SKM-1 (cell line): ENCODE data around the gene ARMC6.

ENCODE experiments used
- DNase-seq: peaks from one replicate; lab custom pipeline; 2025; ENCODE audit not compliant: unreplicated experiment; lab: John Stamatoyannopoulos, UW

ARMC6 gene

DNA sequence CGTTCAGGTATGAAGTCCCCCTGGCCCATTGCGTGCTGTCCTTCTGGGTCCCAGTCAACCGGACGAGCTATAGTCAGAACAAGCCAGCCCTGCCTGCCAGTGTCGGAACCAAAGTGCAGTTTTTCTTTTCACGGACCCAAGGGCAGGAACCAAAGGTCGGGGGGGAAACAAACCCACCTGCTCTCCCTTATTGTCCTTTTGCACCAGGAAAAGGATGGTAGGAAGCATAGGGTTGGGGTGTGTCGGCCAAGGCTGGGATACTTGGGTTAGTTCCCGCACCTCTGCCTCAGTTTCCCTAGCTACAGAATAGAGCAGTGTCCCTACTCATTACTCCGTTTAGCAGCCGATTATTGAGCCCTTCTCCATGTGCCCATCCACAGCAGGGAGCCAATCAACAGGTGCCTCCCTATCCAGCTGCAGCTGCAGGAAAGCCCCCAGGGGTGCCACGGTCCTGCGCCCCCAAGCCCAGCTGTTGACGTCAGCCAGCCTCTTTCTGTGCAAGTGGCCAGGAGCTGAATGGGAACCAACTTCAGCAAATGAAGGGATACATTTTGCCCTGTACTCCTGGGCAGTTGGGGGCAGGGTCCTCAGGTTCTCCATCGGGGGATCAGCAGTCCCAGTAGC is 21.0 kb downstream of the ARMC6 start:
- no peak for DNase-seq

DNA sequence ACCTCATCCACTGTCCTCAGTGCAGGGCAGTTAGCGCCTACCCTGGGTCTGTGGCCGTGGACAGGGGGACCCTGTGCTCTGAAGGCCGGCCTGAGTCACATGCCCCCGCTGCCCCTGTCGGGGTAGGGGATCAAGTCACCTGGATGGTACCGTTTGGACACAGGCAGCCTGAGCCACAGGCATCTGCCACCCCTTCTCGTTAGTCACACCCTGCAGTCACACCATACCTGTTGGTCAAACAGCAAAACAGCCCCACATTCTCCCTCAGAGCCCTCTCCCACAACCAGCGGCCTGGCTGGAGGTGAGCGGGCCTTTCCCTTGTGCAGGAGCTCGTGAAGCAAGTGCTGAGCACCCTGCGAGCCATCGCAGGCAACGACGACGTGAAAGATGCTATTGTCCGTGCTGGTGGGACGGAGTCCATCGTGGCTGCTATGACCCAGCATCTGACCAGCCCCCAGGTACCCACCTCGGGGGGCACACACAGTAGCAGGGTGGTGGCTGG is 21.6 kb downstream of the ARMC6 start:
- DNase-seq: no peak

DNA sequence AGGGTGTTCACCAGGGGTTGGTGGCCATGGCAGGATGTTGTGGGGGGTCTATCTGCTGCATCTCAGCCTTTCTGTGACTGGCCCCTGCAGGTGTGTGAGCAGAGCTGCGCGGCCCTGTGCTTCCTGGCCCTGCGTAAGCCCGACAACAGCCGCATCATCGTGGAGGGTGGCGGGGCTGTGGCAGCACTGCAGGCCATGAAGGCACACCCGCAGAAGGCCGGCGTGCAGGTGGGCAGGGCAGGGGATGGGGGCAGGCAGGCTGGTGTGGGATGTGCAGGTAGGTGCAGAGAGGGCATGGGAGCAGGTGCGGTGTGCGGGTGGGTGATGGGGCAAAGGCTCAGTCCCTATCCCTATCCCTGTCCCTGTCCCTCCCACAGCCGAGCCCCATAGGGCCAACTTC is 22.3 kb downstream of the ARMC6 start:
- DNase-seq: no peak

DNA sequence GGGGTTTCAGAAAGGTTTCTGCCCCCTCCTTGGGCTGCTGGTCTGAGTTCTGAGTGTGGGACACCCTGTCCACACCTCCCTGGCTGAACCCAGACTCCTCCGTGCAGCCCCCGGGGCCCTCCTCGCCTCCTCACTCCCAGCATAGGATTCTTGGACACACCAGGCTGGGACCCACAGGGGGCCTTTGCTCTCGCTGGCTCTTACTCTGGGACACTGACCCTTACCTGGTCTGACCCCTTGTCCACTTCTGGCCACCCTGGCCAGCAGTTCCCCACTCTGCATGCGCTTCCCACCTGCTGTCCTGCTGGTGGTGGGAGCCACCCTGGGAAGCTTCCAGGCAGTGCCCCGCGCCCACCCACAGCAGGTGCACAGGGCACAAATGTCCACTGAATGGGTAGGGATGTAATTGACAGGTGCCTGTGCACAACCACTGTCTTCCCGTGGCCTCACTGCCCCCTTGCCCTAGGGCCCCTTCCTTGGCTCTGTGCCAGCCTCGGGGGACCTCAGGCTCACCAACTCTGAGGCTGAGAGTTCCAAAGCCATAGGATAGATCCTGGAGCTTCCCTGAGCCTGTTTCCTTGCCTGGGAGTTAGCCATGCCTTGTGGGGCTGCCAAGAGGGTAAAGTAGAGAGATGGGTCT is 23.4 kb downstream of the ARMC6 start:
- no peak for DNase-seq

DNA sequence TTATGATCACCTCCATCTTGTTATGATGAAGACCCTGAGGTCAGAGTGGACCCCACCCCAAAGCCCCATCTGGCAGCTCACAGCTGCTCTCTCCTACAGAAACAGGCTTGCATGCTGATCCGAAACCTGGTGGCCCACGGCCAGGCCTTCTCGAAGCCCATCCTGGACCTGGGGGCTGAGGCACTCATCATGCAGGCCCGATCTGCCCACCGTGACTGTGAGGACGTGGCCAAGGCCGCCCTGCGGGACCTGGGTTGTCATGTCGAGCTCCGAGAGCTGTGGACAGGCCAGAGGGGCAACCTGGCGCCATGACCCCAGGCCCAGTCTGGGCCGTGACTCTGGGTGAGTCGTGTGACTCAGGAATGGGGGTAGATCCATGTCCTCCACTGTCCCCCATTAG is 23.9 kb downstream of the ARMC6 start:
- DNase-seq: no peak

DNA sequence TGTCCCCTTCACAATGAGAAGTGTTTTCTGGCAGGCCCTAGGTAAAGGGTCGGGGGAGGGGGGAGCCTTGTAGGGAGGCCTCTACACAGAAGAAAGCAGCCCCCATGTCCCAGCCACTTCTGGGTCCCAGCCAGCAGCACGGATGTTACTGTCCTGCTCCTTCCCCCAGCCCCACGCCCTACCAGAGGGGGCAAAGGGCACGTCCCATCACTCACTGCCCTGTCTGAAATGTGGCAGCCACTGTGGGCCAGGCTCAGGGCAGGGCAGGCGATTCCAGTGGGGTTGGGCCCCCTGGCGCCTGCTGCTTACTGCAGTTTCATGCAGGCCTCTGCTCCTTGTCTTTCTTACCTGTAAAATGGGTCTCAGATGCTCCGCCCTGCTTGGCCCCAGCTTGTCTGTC is 24.3 kb downstream of the ARMC6 start:
- DNase-seq: no peak

DNA sequence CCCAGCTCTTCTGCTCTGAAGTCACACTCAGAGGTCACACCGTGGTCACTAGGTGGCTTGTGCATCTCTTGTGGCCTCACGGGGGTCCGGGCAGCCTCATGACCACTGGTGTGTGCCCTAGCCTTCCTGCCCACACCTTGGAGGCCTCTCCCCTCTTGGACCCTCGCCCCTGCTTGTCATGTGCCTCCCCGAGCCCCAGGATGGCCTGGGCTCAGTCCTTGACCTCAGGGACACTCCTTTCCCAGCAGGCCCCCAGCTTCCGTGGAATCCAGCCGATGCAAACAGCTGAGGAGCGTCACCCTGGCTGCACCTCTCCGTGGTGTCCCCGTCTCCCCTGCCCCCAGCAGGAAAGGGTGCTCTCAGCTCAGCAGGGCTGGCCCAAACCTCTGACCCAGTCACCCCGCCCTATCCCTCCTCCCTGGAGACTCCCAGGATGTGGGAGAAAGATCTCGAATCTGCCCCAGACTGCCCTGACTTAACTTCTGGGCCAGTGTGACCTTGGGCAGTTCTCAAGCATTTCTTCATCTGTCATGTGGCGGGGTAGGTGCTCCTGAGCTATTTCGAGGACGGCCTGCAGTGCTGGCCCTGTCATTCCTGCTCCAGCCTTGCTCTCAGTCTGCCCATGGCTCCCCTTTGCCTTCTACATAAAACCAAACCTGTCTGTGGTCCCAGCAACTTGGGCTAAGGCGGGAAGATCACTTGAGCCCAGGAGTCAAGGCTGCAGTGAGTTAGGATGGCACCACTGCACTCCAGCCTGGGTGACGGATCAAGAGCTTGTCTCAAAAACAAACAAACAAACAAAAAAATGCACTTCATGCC is 25.8 kb downstream of the ARMC6 start:
- no peak for DNase-seq

DNA sequence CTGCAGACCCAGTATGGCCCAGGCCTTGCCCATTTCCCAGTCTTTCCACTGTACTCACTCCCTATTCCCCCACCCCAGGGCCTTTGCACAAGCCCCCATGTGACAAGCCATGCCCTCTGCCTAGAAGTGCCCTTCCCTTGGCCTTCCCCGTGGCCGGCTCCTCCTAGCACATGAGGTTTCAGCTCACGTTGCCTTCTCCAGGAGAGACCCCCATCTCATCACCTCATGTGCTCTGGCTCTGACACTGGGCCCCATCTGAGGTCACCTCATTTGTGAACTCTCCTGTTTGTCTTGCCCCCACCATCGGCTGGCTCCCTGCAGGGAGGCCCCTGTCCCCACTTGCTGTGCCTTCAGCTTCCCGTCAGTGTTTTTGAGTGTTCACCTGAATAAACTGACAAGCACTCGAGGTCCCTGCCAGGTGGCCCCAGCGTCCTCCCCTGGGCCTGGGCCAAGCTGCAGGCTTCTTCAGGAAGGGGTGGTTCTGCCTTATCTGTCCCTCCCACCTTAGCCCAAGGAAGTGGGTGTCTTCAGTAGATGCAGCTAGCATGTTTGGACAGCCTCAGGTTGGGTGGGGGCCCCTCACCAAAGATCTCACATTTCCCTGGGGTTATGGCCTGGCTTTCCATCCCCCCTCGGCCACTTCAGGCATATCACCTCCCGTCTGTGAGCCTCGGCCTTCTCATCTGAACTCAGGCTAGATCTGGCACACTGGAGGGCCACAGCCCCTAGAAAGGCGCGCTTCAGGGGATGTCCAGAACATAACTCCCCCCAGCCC is 26.6 kb downstream of the ARMC6 start:
- no peak for DNase-seq

DNA sequence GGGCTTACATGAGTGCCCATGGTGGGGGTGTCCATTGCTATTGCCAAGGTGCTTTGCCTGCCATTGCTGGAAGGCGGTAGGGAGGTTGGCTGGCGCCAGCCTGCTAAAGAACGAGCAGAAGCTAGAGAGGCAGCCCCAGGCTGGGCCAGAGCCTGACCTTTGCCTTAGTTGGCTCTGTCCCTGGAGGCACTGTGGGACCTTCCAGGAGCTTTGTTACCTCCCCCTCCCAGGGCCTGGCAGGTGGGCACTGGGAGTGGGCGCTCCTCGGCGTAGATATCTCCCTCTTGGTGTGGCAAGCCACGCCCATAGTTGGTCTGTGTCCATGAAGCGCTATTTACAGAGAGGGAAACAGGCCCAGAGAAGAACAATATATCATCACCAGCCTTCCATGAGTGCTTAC is 28.1 kb downstream of the ARMC6 start:
- no peak for DNase-seq

DNA sequence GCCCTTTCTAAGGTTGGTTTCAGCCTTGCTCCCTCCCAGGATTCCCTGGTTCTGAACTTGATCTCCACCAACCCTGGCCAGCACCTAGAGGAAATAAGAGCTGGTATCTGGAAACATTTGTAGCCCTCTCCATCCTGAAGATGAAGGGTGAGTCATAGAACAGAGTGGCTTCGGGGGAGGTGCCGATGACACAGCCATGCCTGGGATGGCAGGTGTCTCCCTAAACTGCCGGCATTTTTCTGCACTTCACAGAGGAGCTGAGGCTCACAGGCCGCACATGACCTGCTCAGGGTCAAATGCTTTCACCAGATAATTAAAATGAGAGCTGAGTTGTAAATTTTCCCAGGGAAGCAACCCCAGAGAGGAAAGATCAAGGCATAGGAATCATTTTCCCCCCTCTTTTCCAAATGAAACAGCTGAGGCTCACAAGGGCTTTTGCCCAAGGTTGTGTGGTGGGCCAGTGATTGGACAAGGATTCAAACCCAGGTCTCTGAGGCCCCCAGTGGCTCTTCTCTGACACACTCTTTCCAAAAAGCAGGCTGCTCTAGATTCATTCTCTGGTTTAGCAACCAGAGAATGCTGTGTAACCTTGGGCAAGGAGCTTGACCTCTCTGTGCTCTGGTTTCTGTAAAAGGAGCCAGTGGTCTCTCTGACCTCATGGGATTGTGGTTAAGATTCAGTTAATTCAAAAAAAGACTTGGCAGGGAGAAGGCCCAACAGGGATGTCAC is 29.2 kb downstream of the ARMC6 start:
- DNase-seq: no peak

DNA sequence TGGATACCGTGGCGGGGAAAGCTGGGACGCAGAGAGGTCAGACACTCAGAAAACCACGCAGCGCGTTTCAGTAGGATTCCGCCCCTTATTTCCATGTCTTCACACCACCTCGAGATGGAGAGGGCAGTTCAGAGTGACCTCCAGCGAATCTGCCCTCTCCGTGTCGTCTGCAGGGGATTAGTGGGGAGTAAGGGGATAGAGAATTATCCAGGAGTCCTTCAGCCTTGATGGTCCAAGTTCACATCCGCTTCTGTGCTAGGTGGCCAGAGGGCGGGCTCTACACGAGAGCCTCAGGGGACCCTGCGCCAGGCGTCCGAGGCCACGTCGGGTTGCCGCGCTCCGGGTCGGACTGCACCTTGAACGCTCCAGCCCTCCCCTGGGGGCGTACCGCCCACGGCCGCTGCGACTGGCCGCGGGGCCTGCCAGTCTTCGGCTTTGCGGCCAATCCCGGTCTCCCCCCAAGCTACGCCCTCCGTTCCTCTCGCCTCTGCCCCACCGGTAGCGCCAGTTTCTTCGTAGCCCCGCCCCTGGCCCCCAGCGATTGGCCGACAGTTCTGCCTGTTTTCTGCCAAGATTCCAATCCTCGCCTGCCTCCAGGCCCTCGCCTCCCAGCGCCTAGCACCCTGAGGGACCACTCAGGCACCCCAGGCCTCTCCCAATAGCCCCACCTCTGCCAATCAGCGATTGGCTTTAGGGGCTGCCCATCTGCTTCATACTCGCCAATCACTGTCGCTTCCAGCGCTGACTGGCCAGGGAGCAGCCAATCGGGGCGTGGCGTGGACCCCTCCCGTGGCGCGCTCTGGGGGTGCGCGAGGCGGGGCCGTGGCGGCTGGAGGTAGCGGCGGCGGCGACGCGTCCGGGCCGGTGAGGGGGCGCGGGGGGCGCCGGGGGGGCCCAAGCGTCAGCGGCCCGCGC is 30.0 kb downstream of the ARMC6 start, which contains the start of gene SLC25A42:
Gene SLC25A42 (plus strand): TSS at position 812 of the 915 bp plus-strand sequence. CDS start 32,131 bp downstream, outside the sequence.
- DNase-seq: peak; percentile 96

DNA sequence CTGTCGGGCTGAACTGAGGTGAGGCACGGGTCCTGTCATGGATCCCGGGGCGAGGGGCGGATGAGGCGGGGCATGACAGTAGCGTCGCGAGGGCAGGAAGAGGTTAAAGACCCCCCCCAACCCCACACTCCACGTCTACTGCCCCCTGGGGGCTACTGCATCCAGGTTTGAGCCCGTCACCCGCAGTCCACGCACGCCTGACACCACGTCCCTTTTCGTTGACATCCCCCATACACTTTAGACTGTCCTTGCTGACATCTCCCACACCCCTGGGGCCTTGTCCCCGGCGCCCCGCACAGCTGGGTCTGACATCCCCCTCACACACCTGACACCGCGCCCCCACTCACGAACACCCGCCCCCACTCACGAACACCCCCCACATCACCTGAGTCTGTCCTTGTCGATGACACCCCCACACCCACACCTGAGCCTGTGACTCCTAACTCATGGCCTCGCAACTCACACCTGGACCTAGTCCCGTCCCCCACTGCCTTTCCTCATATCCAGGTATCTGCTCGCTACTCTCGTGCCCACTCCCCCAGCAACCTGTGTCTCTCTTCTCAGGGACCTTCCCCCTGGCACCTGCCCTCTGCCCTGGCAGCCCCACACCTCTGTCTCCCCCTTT is 30.8 kb downstream of the ARMC6 start:
- no peak for DNase-seq

DNA sequence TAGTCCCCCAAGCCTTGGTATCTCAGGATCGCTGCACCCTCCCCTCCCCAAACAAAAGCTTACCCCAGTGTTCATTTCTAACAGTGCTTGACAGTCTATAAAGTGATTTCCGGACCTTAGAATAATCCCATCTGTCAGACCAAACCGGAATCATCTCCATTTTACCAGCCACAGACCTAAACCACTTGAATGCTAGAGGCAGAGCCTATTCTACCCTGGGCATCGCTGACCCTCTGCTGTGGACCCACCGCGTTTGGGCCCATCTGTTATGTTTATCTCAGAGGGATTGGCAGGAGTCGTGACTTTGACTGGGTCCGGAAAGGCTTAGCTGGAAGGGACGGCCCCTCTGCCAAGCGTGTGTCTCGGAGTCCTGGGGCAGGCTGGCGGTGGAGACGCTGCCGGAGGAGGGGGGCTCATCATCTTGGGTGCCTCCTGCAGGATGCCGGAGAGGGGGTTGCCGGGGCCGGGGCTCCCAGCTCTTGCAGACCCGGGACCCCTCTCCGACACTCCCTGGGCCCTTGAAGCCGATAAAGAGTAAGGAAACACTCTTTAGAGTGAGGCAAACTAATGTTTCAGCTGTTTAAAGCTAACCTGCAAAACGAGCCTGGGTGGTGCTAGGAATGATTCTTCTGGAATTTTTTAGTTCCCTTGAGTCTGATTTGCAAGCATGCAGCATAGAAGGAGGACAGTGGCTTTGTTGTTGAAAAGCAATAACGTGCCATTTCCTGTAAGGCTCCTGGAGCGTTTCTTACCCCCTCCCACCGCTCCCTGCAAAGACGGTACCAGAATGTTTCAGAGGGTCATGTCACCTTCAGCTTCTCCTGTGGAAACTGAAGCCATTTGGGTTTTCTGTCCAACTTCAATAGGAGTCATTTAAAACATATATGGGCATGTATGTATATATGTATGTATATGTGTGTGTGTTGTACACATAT is 31.7 kb downstream of the ARMC6 start:
- no peak for DNase-seq

DNA sequence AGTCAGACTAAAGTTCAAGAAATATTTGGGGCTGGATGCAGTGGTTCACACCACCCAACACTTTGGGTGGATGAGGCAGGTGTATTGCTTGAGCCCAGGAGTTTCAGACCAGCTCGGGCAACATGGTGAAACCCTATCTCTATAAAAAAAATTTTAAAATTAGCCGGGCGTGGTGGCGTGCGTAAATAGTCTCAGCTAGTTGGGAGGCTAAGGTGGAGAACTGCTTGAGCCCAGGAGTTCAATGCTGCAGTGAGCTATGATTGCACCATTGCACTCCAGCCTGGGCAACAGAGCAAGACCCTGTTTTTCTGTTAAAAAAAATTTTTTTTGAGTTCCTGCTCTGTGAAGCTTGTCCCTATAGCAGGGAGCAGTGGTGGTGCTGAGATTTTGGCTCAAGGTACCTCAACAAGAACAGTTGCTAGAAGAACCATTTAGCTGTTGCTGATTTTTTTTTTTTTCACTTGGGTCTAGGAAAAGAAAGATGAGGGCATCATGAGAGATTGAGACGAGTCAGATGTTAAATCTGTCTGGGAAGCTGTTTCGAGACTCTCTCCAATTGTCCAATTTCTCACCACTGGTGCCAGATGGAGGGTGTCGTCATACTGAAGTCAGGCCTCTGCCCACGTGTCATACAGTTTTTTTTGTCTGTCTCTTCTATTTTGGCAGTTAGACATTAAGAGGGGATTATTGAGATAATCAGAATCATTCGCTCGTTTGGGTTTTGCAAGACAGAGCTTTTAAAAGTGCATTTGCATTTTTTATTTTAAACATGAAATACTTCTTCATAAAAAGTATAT is 34.1 kb downstream of the ARMC6 start:
- no peak for DNase-seq

DNA sequence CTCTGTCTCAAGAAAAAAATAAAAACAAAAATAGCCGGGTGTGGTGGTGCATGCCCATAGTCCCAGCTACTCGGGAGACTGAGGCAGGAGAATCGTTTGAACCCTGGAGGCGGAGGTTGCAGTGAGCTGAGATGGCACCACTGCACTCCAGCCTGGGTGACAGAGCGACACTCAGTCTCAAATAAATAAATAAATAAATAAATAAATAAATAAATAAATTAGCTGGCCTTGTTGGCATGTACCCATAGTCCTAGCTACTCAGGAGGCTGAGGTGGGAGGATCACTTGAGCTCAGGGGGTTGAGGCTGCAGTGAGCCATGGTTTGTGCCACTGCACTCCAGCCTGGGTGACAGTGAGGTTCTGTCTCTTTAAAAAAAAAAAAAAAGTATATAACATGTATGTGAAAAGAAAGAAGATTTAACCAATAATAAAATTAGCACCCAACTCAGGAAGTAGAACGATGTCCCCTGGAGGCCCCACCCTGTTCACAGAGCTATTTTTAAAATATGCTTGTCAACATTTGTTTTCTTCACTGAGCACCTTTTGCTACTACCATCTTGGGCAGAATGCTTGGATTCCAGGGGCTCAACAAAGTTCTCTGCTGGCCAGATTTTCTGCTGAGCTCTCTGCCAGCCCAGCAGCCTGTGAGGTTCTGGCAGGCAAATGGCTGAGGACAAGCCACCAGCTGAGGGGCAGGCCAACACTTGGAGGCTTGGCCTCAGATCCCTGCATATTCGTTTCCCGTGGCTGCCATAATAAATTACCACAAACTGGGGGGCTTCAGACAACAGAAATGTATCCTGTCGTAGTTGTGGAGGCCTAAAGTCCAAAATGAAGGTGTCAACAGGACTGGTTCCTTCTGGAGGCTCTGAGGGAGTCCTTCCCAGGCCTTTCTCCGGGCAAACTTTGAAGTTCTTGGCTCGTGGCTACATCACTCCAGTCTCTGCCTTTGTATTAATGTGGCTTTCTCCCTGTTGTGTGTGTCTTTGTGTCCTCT is 35.6 kb downstream of the ARMC6 start:
- DNase-seq: no peak

DNA sequence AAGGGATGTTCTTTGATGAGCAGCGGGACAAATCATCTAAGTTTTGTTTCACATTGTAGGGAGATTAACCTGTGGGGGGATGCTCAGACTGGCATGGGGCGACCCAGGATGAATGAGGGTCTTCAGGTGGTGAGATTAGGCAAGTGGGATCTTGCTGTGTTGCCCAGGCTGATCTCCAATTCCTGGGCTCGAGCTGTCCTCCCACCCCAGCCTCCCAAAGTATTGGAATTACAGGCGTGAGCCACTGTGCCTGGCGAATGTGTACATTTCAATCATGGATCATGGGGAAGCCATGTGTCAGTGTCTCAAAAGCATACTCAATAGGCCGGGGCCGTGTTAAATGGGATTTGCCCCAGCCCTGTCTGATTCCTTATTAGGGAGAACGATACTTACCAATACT is 38.5 kb downstream of the ARMC6 start:
- DNase-seq: no peak
